ENCODE data around the gene JUND.
"Not testable (repeated sequence)": the region's sequence is repeated elsewhere in the genome, so short reads cannot be mapped to it uniquely, and the experiment has no call there.

Gene JUND

DNA sequence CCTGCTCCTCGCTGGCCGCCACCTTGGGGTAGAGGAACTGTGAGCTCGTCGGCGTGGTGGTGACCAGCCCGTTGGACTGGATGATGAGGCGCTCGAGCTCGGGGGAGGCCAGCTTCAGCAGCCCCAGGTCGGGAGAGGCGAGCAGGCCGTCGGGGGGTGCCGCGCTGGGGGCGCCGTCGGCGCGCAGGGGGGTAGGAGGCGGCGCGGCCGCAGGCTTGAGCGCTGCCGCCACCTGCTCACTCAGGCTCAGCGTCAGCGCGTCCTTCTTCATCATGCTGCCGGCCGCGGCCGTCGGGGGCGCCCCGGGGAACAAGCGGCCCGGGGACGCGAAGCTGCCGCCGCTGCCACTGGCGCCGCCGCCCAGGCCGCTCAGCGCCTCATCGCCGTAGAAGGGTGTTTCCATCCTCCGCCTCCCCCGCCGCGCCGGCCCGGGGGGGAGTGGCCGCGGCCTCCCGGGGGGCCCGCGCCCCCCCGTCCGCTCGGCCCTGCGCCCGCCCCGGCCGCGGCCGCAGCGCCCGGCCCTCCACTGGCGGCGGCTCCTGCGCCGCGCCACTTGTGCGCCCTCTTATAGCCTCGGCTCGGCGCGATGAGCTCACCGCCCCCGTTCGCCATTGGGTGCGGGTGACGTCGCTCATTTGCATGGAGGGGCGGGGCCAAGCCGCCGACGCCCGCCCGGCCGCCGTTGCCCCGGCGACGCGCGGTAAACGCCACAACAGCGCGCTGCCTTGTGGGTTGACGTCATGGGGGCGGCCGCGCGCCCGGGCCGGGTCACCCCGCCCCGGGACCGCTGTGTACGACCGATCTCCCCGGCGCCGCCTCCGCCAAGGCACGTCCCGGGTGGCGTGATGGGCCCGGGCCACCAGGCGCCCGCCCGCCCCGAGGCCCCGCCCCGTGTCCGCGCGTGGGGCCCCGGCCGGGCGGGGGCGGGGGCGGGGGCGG, at the start of gene JUND:
JUND (minus strand) TSS at position 541 of the 939 bp plus-strand sequence; CDS start at position 403, 138 bp downstream.
- DNase-seq (ENCODE audit: low read depth), result peak; percentile 92
- TF ChIP-seq, protein P1, sequence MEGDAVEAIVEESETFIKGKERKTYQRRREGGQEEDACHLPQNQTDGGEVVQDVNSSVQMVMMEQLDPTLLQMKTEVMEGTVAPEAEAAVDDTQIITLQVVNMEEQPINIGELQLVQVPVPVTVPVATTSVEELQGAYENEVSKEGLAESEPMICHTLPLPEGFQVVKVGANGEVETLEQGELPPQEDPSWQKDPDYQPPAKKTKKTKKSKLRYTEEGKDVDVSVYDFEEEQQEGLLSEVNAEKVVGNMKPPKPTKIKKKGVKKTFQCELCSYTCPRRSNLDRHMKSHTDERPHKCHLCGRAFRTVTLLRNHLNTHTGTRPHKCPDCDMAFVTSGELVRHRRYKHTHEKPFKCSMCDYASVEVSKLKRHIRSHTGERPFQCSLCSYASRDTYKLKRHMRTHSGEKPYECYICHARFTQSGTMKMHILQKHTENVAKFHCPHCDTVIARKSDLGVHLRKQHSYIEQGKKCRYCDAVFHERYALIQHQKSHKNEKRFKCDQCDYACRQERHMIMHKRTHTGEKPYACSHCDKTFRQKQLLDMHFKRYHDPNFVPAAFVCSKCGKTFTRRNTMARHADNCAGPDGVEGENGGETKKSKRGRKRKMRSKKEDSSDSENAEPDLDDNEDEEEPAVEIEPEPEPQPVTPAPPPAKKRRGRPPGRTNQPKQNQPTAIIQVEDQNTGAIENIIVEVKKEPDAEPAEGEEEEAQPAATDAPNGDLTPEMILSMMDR (conservative IDR thresholded peaks at IDR 0.05; ENCODE audit: low read depth, low read length), result no peak
- peak within 1 kb of the TSS; percentile 99 for H3K4me3 ChIP-seq (ENCODE audit: low read length)

DNA sequence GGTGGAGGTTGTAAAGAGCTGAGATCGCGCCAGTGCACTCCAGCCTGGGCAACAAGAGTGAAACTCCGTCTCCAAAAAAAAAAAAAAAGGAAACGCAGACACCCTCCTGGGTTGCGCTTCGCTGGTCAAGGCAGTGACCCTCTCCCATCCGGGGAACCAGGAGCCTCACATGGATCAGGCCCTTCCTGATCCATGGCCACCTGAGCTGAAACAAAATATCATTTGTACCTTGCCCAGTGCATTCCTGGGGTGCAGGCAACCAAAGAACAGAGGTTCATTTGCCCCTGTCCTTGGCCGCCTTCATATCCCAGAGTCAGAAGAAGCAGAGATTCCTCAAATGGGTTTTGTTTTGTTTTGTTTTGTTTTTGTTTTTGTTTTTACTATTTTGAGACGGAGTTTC, 49.4 kb upstream of the JUND start:
- TF ChIP-seq, protein P1 (conservative IDR thresholded peaks at IDR 0.05; ENCODE audit: low read depth, low read length), result no peak
- DNase-seq (ENCODE audit: low read depth), result no peak
- H3K4me3 ChIP-seq (ENCODE audit: low read length), result no peak overlapping the region

DNA sequence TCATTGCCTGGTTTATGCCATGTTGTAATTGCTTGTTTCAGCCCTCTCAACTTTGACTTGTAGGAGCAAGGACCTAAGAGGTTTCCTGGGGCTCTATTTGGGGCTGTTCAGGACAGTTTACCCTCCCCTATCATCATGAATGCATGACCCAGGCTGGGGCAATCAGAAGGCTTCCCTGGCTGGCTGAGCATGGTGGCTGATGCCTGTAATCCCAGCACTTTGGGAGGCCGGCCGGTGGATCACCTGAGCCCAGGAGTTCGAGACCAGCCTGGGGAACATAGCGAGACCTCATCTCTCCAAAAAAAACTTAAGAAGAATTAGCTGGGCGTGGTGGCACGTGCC, 47.6 kb upstream of the JUND start:
- peak overlapping the region; percentile 40 for H3K4me3 ChIP-seq (ENCODE audit: low read length)
- no peak for DNase-seq (ENCODE audit: low read depth)

DNA sequence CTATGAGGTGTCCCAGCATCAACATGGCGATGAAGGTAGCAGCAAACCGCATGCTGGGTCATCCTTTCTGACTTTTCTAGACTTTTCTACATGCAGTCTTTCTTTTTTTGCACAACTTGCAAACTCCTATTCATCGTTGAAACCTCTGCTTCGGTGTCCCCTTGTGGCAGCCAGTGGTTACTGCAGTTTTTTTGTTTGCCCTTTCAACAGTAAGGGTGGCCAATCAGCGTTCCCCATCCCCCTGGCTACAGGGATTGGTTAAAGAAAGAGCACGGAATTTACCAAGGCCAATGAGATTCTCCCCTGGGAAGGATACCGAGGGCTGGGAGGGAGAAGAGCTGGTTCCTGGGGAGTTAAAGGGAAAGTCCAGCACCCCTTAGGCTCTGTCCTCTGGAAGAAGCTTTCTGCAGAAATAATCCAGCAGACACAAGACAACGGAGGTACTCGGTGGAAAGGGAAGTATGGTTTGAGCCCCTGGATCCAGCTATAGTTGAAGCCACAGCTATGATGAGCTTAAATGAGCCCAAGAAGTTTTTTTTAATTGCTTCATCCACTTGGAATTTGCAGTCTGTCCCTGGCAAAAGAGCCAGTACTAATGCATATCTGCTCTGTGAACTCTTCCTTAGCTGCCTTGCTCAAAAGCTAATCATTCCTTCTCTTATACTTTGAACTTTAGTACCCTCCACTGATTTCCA, 47.1 kb upstream of the JUND start:
- H3K4me3 ChIP-seq (ENCODE audit: low read length), result peak overlapping the region; percentile 40
- TF ChIP-seq, protein P1 (conservative IDR thresholded peaks at IDR 0.05; ENCODE audit: low read depth, low read length), result peak; percentile 98

More for the DNA sequence above, 47.6 kb upstream of the JUND start:
- TF ChIP-seq, protein P1 (conservative IDR thresholded peaks at IDR 0.05; ENCODE audit: low read depth, low read length), result no peak

DNA sequence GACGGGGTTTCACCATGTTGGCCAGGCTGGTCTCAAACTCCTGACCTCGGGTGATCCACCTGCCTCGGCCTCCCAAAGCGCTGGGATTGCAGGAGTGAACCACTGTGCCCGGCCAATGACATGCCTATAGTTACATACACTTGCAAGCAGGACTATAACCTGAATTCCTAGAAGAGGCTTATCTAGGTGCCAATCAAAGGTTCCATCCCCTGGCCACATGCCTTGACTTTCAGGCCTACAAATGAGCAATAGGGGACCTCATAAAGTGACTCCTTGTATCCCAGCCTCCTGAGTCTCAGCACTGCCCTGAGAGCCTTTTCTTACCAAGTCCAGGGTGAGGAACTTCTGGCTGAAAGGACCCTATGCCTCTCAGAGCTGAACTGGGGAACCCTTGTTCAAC, 45.4 kb upstream of the JUND start:
- DNase-seq (ENCODE audit: low read depth), result no peak
- TF ChIP-seq, protein P1 (conservative IDR thresholded peaks at IDR 0.05; ENCODE audit: low read depth, low read length), result no peak
- no peak overlapping the region for H3K4me3 ChIP-seq (ENCODE audit: low read length)

More for the DNA sequence above, 47.1 kb upstream of the JUND start:
- DNase-seq (ENCODE audit: low read depth), result peak; percentile 92

DNA sequence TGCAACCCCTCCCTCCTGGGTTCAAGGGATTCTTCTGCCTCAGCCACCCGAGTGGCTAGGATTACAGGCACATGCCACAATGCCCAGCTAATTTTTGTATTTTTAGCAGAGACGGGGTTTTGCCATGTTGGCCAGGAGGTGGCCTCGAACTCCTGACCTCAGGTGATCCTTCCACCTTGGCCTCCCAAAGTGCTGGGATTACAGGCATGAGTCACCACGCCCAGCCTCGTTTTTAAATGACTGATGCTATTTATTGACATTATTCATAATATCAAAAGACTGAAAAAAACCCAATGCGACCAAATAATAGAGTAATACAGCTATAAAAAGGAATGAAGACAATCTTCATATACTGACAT, 42.9 kb upstream of the JUND start:
- not testable (repeated sequence) for DNase-seq (ENCODE audit: low read depth); H3K4me3 ChIP-seq (ENCODE audit: low read length)

DNA sequence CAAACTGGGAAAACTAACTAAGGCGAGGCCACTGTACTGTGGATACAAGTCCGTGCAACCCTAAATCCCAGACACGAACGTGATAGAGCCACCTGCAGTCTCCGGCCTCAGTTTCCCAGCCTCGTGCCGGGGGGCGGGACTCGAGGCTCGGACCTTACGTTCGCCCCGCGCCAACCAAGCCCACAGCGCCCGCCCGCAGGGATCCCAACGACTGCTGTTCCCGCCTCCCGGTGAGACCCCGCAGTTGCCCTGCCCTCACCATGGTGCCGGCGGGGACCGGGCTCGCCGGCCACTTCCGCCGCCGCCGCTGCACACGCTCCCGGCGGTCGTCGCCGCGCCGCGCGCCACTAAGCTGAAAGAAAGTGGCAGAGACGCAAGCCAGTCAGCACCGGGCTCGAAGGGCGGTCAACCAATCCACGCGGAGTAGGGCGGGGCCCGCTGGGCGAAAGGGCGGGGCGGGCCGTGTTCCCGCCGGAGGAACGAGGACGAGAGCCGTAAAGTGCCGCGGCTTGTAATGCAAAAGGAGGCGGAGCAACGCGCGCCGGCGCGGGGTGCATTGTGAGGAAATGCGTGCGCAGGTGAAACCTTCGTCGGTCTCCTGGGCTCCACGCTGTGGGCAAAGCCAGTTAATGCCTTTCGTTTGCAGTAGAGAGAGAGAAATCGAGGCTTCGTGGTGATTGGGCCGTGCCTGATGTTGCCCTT, 41.5 kb upstream of the JUND start, which contains the start of gene LSM4:
LSM4 (minus strand) TSS at position 318 of the 702 bp plus-strand sequence; CDS start at position 262, 56 bp downstream.
- DNase-seq (ENCODE audit: low read depth), result peak; percentile 89
- H3K4me3 ChIP-seq (ENCODE audit: low read length), result peak within 1 kb of the TSS; percentile 77
- TF ChIP-seq, protein P1 (conservative IDR thresholded peaks at IDR 0.05; ENCODE audit: low read depth, low read length), result peak; percentile 52

Data from retinal pigment epithelial cell (primary cell).